CMK (cell line): ENCODE results near the gene CCDC192.

Experiments used
- DNase-seq: peaks from one replicate; pipeline ENCODE4 v3.0.0-alpha.2; 2010; ENCODE audit warnings: low read depth

CCDC192 gene

DNA sequence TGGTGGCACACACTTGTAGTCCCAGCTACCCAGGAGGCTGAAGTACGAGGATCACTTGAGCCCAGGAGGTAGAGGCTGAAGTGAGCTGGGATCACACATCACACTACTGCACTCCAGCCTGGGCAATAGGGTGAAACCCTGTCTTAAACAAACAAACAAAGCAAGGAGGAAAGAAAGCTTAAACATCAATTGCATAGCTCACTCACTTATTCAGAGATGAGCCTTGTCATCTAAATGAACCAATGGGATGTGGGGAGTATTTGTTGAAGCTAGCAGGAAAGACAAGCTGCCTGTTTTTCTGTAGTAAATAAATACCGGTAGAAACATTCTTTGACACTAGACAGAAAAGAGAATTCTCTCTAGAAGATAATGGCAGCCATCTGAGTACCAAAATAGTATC is 219.4 kb downstream of the CCDC192 start:
- DNase-seq, result no peak

DNA sequence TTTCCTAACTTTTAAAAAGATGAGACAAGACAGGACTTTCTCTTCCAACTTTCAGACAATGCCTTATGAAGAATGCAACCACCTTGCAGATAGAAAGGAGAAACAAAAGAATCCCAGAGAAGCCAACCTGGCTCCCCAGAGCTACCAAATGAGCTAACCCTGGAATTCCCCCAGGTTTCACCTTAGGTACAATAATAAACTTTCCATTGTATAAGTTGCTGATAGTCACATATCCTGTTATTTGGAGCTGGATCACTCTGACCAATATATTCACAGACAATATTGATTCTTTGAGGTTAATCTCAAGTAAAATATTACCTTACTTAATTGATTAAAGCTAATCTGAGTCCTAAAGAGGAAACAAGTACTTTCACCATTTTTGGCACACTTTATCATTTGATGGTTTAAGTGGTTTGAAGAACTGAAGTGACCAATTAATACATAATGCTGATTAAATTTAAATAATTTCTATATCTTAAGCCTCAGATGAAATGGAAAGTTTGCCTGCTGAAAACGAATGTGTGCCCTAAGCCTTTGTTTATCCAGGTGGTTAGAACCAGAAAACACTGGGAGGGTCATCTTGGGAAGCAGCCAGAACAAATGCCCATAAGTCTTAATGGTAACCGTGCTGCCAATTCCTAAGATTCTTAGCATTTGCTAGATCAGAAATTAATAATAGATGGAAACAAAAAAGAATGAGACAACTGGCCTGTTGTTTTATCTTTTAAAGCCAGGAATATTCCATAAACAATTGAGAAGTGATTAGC is 220.8 kb downstream of the CCDC192 start:
- DNase-seq, result no peak

DNA sequence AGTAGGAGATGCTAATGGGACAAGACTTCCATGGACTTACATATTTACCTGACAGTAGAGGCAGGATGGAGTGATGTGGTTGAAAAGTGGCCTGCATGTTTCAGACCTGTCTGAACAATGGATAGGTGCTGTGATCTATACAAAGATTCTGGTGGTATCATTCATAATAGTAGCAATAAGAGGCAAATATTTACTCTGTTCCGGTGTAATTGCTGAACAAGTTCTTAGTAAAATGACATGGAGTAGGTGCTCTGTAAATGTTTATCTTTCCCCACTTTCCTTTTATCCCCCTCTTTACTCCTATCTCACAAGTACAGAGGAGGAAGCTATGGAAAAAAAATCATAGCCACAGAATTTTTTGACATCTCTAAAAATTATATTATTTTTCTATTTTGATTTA is 221.4 kb downstream of the CCDC192 start:
- DNase-seq, result no peak

DNA sequence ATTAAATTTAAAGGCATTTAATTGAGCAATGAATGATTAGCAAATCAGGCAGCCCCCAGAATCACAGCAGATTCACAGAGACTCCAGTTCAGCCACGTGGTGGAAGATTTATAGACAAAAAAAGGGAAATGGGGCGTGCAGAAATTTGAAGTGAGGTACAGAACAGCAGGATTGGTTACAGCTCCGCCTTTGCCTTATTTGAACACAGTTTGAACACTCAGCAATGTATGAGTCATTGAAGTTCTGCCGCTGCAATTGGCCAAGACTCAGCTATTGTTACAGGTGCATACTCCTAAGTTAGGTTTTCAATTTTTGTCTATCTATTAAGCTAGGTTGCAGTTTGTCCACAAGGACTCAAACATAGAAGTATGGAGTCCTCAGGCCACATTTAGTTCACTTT is 222.7 kb downstream of the CCDC192 start:
- no peak for DNase-seq

DNA sequence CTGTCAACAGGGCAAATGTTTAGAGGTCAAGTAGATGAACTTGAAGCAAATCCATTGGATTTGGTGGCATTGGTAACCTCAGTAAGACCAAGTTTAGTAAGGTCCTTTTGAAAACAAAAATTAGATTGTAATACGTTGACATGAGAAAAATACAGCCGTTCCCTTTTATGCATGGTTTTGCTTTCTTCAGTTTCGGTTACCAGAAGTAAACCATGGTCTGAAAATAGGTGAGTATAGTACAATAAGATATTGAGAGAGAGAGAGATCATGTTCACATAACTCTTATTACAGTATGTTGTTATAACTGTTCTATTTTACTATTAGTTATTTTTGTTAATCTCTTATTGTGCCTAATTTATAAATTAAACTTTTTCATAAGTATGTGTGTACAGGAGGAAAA is 223.8 kb downstream of the CCDC192 start:
- DNase-seq, result no peak

DNA sequence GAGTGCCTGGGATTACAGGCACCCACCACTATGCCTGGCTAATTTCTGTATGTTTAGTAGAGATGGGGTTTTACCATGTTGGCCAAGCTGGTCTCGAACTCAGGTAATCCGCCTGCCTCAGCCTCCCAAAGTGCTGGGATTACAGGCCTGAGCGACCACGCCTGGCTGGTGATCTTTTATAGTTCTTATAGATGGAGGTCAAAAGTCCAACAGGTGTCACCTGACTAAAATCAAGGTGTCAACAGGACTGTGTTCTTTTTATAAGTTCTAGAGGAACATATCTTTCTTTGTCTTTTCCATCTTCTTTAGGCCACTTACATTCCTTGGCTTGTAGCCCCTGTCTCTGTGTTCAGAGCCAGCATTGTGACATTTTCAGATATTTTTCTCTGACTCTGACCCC is 224.9 kb downstream of the CCDC192 start:
- DNase-seq, result no peak

DNA sequence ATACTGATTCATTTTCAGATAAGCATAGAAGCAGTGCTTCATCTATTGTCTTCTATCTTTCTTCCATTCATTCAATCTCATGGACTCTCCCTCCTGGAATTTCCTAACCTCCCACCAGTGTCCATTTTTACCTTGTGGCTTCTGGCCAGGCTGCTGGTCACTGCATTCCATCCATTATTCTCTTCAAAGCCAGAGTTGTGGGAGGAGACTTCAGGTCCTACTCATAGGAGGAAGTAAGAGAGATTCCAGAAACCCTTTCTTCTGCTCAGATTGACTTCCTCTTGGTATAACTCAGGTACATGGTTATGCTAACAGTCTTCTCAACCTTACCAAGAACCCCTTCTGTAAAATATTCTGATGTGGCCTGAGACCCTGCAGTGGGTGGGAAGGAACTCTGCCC is 227.1 kb downstream of the CCDC192 start:
- no peak for DNase-seq

DNA sequence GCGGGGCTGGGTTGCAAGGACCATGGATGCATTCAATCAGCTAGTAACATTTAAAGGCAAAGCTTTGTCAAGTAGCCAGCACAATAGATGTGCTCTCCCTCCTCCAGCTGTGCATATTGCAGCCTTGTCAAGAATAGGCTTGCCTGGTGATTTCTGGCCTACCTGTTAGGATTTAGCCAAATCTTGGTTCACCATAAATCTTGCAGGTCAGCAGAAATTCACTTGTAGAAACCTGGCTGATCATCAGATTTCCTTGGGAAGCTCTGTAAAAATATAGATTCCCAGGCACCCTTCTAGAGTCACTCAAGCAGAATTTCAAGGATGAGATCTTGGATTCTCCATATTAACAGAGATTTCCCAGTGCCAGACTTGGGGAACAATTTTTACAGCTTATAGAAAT is 228.2 kb downstream of the CCDC192 start:
- no peak for DNase-seq

DNA sequence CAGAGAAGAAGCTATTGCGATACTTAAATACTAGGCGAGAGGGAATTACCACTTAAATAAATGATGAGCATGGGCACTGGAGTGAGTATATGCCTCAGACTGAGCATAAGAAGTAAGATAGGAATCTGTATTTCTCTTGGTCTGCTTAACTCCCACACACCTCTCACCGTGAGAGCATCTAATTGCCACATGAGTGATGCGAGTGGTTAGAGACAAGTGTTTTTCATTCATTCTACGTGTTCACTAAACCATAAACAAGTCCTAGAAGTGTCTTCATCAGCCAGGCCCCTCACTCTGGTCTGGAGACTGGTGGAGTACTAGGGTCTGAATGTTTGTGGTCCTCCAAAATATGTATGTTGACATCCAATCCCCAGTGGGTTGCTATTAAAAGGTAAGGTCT is 230.2 kb downstream of the CCDC192 start:
- no peak for DNase-seq

DNA sequence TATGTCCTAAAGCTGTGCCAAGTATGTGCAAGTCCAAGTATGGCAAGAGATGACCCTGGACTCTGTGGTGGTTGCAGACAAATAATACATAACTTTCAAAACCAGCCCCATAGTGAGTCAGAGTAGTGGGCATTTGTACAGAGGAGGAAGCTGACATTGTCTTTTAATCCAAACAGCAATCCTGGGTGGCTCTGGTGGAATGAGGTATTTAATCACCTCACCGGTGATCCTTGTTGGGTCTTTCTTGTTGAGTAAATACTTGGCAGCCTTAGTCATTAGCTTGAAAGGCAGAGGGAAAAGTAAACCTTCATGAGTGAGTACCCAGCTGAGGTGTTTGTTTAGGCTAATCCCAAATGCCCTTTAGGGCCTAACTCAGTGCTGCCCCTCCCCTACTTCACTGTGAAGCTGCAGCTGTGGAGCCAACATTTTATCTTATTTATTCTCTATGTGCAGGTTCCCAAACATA is 231.6 kb downstream of the CCDC192 start:
- DNase-seq, result no peak

DNA sequence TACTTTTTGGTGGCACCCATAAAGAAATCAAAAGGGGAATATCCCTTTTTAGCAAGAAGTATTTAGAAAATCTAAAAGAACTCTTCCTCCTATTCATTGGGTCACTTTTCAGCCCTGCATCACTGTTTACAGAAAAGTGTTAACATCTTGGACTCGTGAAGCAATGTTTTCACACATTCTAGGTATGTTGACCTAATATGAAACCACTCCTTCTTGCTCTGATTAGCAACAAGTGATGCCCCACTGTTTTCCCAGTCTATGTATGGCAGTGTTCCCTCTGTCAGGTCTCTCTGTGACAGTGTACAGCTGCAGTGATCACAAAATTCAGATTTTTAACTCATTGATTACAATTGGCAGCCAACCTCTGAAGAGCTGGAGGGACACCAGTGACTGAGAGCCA is 232.2 kb downstream of the CCDC192 start:
- DNase-seq, result no peak

DNA sequence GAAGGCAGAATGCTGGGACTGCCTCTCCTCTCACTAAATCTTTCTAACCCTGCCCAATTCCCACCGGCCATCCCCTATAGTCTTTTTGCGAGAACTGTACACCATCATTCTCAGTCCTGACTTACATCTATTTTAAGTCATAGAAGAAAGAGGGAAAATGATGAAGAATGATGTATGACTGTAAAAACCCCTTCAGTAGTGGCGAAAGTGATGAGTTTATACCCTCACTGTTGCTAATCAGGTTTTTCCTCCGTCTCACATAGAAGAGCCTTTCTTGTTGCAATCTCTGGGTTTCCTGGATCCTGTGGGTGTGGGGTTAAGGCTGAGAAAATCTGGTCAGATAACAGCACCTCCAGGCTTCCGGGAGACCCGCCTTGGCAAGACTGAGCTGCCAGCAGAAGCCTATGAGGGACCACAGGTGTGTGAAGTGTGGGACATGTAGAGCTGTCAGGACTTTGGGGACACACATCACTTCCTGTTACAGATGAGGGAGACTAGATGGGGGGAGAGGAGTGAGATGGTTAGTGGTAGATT is 233.3 kb downstream of the CCDC192 start:
- DNase-seq, result no peak

DNA sequence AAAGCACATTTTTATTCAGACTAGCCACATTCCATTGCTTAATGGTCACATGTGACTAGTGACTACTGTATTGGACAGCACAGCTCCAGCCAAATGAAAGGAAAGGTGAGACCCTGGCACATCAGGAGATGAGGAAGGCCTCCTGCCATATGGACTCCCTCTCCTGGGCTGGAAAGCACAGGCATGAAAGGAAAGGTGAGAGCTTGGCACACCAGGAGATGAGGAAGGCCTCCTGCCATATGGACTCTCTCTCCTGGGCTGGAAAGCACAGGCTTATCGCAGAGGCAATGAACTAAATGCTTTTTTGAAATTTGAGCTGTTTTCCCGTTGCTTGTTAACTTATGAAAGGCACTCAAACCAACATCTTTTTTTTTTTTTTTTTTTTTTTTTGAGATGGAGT is 235.6 kb downstream of the CCDC192 start:
- no peak for DNase-seq

DNA sequence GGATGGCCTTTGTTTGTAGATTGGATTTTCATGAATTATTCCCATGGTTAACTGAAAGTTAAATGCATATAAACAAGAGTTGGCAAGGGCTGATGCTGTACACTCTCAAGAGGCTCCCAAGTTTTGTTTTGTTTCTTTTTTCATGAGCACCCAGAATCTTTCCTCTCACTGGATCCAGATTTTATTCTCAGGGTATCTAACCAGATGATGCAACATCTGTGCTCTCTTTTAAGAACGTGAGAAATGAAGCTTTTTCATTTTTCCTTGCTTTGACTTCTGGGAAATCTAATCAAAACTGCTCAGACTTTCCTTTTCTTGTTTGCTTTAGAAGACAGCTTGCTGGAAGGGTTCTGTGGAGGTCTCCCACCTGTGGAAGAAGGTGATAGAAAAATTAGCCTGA is 237.7 kb downstream of the CCDC192 start:
- DNase-seq, result no peak

DNA sequence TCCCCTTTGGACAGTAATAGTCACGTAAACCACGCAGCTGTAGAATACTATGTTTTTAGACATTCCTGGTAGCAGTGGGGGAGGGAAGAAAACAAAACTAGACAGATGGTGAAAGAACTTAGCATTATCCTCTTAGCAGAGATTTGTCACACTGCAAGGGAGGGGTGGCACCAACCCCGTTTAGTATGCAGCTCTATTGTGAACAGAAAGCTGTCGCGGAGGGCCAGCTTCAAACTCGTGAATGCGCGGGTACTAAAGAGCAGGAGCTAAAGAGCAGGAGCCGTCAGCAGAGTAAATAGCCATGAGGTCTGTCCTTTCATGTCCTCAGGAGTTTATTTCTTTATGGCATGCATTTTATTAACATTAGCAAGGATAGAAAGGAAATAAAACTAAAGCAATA is 238.5 kb downstream of the CCDC192 start:
- no peak for DNase-seq

DNA sequence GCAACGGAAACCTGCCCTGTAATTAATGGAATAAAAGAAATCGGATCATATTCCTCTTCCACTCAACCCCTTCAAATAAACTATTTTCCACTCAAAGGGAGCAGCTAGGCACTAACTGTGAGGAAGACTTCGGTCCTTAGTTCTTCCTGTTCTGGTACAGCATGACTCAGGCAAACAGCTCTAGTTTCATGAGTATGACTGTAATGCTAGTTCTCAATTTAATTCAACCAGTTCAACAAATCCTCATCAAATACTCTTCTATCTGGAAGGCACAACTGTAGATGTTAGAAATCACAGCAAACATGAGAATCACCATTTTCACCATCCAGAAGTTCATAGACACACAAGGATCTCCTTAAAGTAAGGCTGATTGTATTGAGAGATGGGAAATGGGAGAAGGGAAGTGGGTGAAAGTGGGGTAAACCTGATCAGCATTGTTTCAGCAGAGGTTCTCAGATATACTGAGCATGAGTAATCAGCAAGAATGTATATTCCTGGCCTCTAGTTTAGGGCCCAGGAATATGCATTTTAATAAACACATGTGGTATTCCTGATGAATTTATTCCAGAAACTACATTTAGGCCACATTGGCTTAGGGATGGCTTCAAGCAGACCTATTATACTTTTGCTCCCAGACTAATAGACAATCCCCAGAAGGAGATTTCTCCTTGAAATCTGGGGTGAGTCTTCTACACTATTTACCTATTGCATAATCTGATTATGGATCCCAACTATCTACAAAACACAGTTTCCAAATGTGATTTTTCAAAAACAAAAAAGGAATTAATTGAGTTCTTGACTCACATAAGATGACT is 239.3 kb downstream of the CCDC192 start:
- no peak for DNase-seq

DNA sequence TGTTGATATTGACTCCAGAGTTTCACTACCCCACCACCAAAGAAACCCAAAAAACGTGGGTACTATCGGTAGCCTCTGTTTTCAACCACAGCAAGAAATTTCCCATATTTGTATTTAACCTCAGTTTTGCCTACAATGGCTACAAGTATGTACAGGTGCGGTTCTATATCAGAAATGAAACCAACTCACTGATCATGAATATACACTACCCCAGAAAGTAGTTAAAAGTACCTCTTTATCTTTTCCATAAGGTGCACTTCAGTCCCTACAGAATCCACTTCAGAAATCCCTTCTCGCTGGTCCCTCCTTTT is 239.8 kb downstream of the CCDC192 start:
- DNase-seq, result no peak

DNA sequence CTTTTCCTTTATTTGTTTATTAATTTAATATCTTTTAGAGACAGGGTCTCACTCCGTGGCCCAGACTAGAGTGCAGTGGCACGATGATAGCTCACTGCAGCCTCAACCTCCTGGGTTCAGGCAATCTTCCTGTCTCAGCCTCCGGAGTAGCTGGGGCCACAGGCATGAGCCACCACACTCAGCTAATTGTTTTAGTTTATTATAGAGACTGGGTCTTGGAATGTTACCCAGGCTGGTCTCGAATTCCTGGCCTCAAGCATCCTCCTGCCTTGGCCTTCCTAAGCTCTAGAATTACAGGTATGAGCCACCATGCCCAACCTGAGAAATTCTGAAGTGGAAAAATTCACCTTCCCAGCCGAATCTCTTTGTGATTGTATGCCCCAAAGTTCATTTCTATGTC is 240.9 kb downstream of the CCDC192 start:
- DNase-seq, result no peak

DNA sequence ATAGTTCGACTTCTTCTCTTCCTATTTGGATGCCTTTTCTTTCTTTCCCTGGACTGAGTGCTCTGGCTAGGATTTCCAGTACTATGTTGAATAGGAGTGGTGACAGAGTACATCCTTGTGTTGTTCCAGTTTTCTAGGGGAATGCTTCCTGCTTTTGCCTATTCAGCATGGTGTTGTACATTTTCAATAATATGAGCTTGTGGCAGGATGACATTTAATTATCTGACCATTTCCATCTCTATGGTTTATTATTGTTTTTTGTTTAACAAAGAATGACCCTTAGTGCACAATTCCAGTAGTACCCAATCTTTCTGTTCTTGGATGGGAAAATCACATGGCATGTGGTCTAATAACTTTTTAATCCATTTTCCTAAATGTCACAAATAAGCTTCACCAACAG is 244.8 kb downstream of the CCDC192 start:
- DNase-seq, result no peak

DNA sequence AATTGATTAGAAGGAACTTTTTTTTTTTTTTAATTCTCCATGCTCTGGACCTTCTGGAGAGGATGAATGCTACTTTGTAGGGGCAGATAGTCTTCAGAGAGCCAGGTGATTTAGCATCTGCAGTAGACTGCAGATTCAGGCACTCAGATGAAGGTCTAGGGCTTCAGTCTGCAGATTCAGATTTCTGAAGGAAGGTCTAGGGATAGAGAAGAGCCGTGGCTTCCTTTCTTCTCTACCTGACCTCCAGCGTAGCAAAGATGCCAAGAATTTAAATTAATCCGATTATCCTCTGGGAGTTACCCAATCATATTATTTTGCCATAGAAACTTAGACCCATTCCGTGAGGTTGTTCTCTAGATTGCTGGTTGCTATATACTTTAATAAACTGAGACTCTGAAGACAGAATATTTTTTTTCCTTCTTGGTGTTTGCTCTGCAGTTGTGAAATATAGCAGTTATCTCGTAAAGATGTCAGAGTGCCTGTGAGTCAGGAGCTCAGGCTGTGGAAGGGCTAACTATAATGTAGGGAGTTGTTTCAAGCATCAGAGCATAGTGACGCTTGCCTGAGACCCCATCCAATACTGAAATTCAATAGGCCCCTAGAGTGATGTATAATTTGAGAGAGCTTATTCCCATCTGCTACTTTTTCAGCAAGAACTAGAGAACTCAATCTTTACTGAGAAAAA is 247.7 kb downstream of the CCDC192 start:
- DNase-seq, result no peak

DNA sequence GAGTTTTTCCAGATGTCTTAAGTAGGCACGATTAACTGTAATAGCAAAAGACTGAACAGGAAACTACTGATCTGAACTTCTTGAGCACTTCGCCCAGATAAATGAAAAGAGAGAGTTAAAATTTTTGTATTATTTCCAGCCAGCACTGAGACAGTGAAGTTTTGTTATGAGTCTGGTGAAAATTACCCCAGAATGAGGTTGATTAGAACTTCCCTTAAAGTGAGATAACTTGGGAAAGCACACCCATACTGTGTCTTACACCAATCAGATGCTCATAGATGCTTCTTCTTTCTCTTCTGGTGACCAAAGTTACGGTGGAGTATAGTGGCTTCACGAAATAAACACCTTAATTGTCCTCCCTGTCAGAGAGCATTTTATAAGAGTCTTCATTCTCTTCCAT is 248.6 kb downstream of the CCDC192 start:
- DNase-seq, result no peak

DNA sequence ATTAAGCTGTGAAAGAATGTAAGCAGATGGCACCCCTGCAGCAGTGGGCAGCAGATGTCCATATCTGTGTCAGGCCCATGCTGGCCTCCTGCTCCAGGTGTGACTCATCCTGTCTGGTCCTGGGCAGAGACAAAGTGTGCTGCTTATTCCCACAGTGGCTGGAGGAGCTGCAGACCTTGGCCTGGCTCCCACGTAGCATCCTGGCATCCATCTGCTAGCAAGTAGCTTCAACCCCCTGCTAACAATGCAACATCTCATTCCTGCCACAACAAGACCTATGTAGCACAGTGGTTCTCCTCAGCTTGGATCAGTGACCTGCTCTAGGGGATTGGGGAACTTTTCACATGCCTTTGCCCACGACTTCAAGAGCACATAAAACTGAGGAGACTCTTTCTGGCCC is 254.0 kb downstream of the CCDC192 start:
- DNase-seq, result no peak

DNA sequence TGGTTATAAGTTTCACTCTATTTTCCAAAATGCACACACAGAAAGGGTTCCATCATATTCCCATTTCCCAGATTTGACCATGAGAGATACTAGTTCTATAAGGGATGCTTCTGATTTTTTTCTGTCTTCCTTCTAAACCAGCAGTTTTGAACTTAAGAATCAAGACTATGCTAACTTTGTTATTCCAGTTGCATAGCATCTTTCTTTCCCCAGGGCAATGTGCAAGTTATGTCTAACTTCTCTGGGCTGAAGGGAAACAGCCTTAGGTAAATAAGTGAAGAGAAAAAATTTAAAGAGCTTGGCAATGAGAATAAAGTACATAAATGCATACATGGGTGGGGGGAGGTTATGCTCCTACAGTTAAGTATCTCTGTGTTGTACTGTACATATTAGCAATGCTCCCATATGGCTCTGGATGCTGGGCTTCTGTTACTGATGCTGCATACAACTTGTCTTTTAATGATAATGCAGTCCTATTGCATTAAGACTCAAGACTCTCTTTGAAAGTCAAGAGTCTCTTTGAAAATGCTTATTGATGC is 254.6 kb downstream of the CCDC192 start:
- DNase-seq, result no peak
